Body of pancreas (tissue), 4 donors: ENCODE measurements around the gene INAVA. TPM values are rescaled to one million over a fixed set of nuclear protein-coding genes. Genes with fewer than 3 reads are reported as not detected.

ENCODE experiments used
- ATAC-seq: fragments of 150-250 bp; one replicate; pipeline ENCODE4 v1.9.1; 2016
- DNase-seq, 4 donors: peaks; one replicate each; pipeline ENCODE4 v3.0.0-alpha.2; 2019
- H3K27ac ChIP-seq, 4 donors: fragments of 200-600 bp; sonication (generic); 1 replicate in 3 of 4; 2 replicates in 1 of 4; pipeline versions ENCODE4 v1.5.1 to v1.6.1; 2016 to 2019; ENCODE audit warnings: mild to moderate bottlenecking in 1 of 4, mixed read lengths in 1 of 4, moderate library complexity in 1 of 4
- H3K27me3 ChIP-seq, 2 donors: fragments of 200-600 bp; sonication (generic); one replicate each; pipeline ENCODE4 v1.6.0; 2016; ENCODE audit warnings: mild to moderate bottlenecking in 1 of 2
- H3K36me3 ChIP-seq, 2 donors: fragments of 200-600 bp; sonication (generic); replicated peaks in 1 of 2; 2 replicates each; pipeline ENCODE4 v1.5.1; 2016; ENCODE audit warnings: low read depth in 2 of 2; ENCODE audit not compliant: insufficient read depth in 1 of 2
- H3K4me1 ChIP-seq: fragments of 200-600 bp; sonication (generic); one replicate; pipeline ENCODE4 v1.6.0; 2016
- H3K4me3 ChIP-seq, 2 donors: fragments of 200-600 bp; sonication (generic); 1 replicate in 1 of 2; 2 replicates in 1 of 2; pipeline ENCODE4 v1.5.1; 2016 to 2019
- H3K9me3 ChIP-seq, 3 donors: fragments of 200-600 bp; sonication (generic); 1 replicate in 2 of 3; 2 replicates in 1 of 3; pipeline ENCODE4 v1.5.1; 2016
- CTCF ChIP-seq, 7 experiments: fragments of 450-650 bp in 4 of 7; fragments of 200-600 bp in 3 of 7; sonication (generic) in 3 of 7; IDR thresholded peaks; one replicate each; pipeline ENCODE4 v1.5.1; 2016 to 2019; ENCODE audit warnings: antibody characterized with exemption in 7 of 7
- POLR2A ChIP-seq, 3 donors: fragments of 450-650 bp; IDR thresholded peaks; one replicate each; pipeline ENCODE4 v1.6.1; 2016; ENCODE audit warnings: antibody characterized with exemption in 3 of 3, mild to moderate bottlenecking in 2 of 3
- WGBS, 2 donors: methylation state at CpG; one replicate each; pipeline ENCODE4 v1.1.5; 2017; 5-methylcytosine and 5-hydroxymethylcytosine counted together
- intact Hi-C: fragments of 100-400 bp; cut with DNase I; formaldehyde crosslinking; loops from one replicate; pipeline ENCODE4 v1.15.1; 2023
- total RNA-seq, 2 donors: library from RNA; depleted of rRNA; stranded (reverse); fragments of >200 nt; gene quantifications; one replicate each; pipeline ENCODE4 v1.1.0, GENCODE V29; 2016

INAVA gene
- total RNA-seq, 2 donors from 2014 or later = 22.1 to 30.7 TPM

- Histone ChIP-seq H3K27ac (no peak overlapping the region), H3K4me3 (no peak overlapping the region), H3K9me3 (no peaks in the 10 kb centered on the region), H3K4me1 (no peaks in the 10 kb centered on the region), H3K27me3 (no peaks in the 10 kb centered on the region), H3K36me3 (no peaks in the 10 kb centered on the region)
- DNase-seq = no peak
- 81 to 89% methylated on average over 2 of the region's 2 CpGs for WGBS, 2 donors
- ATAC-seq = no peak
- intact Hi-C loops = no loop called here
- TF ChIP-seq POLR2A (IDR thresholded peaks at IDR 0.05) (no peak), CTCF (IDR thresholded peaks at IDR 0.05) (no peak)
Measured at GRCh38 chr1:200919386-200919785, 24.7 kb downstream of the INAVA start.

GRCh38 chr1:200921571-200922110, 26.9 kb downstream of the INAVA start:
- 83% methylated on average over 9 of the region's 9 CpGs for WGBS, 2 donors
- no peak overlapping the region for H3K4me3 ChIP-seq
- DNase-seq (no peak), ATAC-seq (no peak)
- no peaks in the 10 kb centered on the region for H3K4me1 ChIP-seq
- TF ChIP-seq POLR2A (IDR thresholded peaks at IDR 0.05) = no peak
- TF ChIP-seq CTCF (IDR thresholded peaks at IDR 0.05) = no peak
- H3K9me3 ChIP-seq = no peaks in the 10 kb centered on the region
- no peak overlapping the region for H3K27ac ChIP-seq
- no peaks in the 10 kb centered on the region for H3K27me3 ChIP-seq
- intact Hi-C loops = no loop called here
- no peaks in the 10 kb centered on the region for H3K36me3 ChIP-seq

- WGBS, 2 donors = 74 to 80% methylated on average over 2 of the region's 2 CpGs
- no peaks in the 10 kb centered on the region for H3K4me1 ChIP-seq
- no peak overlapping the region for H3K27ac ChIP-seq
- H3K4me3 ChIP-seq = no peak overlapping the region
- TF ChIP-seq CTCF (IDR thresholded peaks at IDR 0.05) (no peak), POLR2A (IDR thresholded peaks at IDR 0.05) (no peak)
- intact Hi-C loops = no loop called here
- DNase-seq (no peak), ATAC-seq (no peak)
- H3K36me3 ChIP-seq = no peaks in the 10 kb centered on the region
- no peaks in the 10 kb centered on the region for H3K9me3 ChIP-seq
- H3K27me3 ChIP-seq = no peaks in the 10 kb centered on the region
Measured at GRCh38 chr1:200922406-200922805, 27.7 kb downstream of the INAVA start.

- H3K27ac ChIP-seq = no peak overlapping the region
- intact Hi-C loops = no loop called here
- no peaks in the 10 kb centered on the region for H3K9me3 ChIP-seq
- H3K36me3 ChIP-seq = no peaks in the 10 kb centered on the region
- DNase-seq = no peak
- WGBS, 2 donors = 56 to 91% methylated on average over 1 of the region's 1 CpG
- H3K4me1 ChIP-seq = no peaks in the 10 kb centered on the region
- H3K27me3 ChIP-seq = no peaks in the 10 kb centered on the region
- H3K4me3 ChIP-seq = no peak overlapping the region
- TF ChIP-seq POLR2A (IDR thresholded peaks at IDR 0.05) = no peak
- TF ChIP-seq CTCF (IDR thresholded peaks at IDR 0.05) = no peak
- ATAC-seq = no peak
Measured at GRCh38 chr1:200923601-200924000, 28.9 kb downstream of the INAVA start.

- no peaks in the 10 kb centered on the region for H3K27me3 ChIP-seq
- no peak overlapping the region for H3K4me3 ChIP-seq
- no peaks in the 10 kb centered on the region for H3K9me3 ChIP-seq
- TF ChIP-seq POLR2A (IDR thresholded peaks at IDR 0.05) (no peak), CTCF (IDR thresholded peaks at IDR 0.05) (no peak)
- H3K27ac ChIP-seq = no peak overlapping the region
- intact Hi-C loops = no loop called here
- 67 to 72% methylated on average over 4 of the region's 4 CpGs for WGBS, 2 donors
- no peaks in the 10 kb centered on the region for H3K36me3 ChIP-seq
- no peaks in the 10 kb centered on the region for H3K4me1 ChIP-seq
- no peak for ATAC-seq
- DNase-seq = no peak
Measured at GRCh38 chr1:200925831-200926230, 31.1 kb downstream of the INAVA start.
